Fibroblast of the conjunctiva (primary cell): ENCODE measurements around the gene NFIX.

ENCODE experiments used
- DNase-seq: peaks from one replicate; pipeline ENCODE4 v3.0.0-alpha.2; 2010; ENCODE audit warnings: low read depth

The NFIX gene

DNA sequence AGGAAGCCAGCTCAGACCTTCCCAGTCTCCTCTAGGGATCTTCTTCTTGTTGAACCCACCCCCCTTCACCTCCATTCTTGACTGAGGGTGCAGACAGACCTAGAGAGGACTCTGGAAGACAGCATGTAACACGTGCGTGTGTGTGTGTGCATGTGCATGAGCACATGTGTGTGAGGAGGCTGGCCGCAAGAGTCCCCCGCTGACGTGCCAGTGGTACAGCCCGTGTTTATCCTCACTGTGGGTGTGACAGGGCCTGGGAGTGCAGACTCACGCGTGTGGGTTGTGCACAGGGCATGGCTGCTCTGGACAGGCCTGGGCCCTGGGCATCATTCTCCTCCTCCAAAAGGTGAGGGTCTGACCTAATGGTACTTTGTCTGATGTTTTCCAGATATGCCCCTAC is 81.0 kb downstream of the NFIX start:
- DNase-seq, result no peak

DNA sequence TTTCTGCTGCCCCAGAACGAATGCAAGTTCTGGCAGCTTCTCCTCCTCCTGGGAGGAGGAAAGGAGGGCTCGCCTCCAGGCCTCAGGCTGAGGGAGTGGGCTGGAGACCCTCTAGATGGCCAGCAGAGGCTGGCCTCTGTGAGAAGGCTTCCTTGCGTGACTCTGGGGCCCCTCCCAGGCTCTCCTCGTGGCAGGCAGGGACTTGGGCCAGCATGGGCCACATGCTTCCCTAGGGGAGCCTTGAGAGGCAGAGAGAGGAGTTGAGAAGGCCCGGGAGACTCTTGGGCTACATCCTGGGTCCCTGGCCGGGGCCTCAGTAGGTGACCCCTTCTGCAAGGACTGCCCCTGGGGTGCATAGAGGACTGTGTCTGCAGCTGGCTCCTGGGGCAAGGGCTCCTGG is 81.5 kb downstream of the NFIX start:
- no peak for DNase-seq

DNA sequence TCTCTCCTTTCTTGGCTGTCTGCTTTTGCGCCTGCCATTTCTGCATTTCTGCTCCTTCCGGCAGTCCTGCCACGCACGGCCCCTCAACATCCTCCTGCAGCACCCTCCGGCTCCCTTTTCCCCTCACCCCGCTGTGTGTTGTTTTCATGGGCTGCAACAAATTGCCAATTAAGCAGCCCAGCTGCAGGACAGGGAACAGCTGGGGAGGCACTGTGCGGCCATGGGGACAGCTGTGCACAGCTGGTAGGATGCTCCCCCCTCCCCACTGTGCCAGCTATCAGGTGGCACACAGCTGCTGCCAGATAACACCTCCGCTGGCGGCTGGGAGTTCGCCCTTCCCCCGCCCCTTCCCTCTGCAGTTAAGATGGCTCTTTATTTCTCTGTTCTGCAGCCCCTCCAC is 82.0 kb downstream of the NFIX start:
- no peak for DNase-seq

DNA sequence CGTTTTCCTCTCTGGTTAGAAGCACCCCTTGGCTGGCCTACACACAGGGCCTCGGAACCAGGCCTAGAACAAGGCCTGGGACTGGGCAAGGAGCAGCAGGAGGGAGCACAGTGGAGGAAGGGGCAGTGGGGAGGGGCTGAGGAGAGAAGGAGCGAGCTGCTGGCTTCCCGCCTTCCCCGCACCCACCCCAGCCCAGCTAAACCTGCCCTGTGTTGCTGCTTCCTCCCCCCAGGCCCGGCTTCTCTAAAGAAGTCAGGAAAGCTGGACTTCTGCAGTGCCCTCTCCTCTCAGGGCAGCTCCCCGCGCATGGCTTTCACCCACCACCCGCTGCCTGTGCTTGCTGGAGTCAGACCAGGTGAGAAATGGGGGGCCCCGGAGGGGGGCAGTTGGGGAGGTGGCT is 83.1 kb downstream of the NFIX start:
- DNase-seq, result no peak

DNA sequence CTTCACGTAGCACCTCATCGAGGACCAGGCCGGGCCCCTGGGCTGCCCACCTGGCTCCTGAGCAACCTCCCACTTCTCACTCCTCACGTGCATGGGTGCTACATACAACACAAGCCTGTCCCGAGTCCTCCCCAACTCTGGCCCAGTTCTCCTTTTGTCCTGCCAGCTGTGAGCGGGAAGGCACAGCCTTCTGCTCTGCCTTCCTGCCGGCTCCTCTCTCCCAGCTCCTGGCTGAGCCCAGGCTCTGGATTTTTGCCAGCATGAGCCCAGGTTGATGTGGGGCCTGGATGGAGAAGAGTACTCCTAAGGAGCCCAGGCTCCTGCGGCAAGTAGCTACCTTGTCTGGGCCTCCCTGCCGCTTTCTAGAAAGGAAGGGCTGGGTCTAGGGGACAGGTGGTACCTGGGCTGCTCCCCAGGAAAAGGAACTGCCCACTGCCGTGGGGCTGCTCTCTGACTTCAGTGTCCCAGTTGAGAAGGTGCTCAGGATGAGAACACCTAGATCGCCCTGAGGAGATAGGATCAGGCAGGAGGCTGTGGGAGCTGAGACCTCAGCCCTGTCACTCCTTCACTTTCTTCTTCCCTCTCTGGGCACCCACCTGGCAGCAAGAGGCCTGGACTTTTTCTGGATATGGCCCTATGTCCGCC is 83.7 kb downstream of the NFIX start:
- no peak for DNase-seq

DNA sequence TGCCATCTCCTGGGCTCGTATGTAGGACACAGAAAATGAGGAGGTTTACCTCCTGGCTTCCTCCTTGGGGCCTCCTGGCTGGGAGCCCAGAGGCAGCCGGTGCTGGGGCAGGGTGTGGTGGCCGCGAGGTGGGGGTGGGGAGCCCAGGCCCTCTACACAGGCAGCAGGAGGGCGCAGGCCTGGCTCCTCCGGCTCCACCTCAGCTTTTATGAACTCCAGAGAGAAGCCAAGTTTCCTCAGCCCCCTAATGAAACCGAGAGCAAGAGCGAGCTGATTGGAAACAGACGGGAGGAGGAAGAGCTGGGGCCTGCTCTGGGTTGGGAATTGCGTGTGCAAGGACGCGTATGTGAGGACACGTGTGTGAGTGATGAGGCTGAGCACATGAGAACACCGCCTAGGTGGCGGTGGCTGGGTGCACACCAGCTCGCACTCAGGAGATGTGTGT is 84.3 kb downstream of the NFIX start:
- DNase-seq, result peak; percentile 90

DNA sequence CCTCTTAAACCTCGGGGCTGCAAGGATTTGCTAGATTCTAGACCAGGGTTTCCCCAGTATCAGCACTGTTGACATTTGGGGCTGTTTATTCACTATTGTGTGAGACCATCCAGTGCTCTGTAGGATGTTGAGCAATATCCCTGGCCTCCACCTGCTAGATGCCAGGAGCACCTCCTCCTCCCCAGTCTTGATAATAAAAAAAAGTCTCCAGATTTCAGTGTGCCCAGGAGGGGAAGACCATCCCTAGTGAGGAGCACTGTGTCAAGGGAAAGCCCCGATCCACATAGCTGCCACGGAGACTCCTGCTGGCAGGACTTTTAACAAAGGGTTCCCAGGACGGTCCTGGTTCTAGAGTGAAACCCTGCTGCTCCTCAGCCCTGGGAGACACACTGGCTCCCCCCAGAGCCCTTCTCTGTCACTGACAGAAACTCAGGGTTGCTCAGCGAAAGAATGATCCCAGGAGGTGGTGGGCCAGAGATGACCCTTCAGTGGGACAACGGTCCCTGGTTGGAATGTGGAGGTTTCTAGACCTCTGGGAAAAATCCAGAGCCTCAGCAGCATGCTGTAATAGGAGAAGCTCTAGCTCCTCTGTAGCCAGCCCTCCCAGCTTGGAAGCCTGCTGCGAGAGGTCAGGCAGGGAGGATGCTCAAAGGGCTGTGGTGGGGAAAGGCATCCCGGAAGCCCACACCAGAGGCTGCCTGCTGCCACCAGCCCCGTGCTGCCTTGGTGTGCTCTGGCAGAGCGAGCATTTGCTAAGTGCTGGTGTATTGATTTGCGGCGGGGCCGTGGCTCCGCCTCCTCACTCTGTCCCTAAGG is 87.1 kb downstream of the NFIX start:
- DNase-seq, result no peak

DNA sequence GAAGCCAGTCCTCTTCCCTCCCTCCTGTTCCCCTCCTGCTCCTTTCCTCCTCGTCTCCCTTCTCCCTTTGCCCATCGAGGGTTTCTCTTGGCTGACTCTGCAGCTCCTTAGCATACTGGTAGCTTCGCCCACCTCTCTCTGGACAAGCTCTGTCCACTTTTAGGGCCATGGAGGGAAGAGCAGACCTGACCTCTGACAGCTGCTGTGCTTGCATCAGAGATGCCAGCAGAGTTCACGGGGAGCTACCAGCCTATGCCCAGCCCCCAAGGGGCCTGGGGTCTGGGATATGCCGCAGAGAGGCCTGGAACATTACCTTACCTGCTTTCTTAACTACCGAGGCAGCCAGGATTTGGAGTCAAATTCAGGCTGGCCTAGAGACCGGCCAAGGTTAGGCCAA is 87.7 kb downstream of the NFIX start:
- no peak for DNase-seq

DNA sequence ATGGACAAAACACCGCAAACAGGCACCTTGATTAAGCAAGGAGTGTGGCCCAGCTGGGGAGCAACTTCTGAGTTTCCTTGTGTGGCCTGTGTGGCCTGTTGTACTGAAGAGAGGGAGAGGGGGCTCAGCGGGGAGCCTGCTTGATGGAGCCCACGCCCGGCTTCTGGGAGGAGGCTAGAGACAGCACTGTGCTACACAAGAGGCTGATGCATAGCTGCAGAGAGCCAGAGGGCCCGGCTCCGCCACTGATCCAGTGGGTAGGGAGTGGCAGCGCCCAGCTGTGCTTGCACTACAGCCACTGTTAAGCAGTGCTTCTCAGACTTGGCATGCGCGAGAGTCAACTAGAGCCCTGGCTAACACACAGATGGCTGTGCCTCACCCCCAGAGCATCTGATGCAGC is 88.4 kb downstream of the NFIX start:
- no peak for DNase-seq

DNA sequence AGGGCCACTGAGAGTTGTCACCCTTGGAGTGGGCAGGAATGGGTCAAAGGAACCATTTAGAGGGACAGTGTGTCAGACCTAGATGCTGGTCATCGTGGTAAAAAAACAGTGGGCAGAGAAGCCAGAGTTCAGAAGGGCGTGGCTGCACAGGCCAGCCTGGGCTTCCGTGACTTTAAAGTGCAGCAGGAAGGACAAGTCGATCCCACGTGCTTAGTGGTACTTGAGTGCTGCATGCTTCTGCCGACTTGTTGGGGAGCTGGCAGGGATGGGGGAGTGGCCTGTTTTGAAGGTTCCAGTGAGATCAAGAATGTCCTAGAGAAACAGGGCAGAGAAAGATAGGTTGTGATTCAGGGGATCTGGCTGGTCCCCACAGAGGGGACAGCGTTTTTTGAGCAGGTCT is 90.4 kb downstream of the NFIX start:
- no peak for DNase-seq

DNA sequence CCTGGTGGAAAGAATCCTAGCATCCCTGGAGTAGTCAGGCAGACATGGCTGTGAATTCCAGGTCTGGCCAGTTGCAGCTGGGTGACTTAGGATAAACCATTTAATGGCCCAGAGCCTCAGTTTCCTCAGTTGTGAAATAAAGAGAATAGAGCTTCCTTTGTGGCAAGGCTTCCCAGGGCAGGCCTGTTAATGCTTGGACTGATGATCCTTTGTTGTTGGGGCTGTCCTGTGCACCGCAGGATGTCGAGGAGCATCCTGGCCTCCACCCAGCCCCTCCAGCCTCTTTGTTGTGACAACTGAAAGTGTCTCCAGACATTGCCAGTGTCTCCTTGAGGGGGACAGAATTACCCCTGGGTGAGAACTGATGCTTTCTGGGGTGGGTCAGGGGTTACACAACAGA is 91.1 kb downstream of the NFIX start:
- DNase-seq, result no peak

DNA sequence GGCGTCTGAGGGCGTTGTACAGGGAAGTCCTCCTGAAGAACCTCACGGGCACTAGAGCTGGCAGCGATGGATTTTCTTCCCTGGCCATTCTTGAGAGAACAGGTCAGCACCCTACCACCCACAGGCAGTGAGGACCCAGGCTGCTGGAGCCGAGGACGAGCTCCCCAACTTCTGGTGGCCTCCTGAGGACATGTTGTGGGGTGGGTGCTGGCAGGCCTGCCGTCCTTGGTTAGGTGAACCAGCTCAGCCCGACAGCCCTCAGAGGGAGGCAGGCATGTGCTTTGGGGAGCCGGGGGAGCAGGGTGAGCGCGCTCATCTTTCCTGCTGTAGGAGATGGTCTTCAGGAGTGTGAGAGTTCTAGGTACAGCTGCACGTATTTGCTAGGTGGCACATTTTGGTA is 92.0 kb downstream of the NFIX start:
- no peak for DNase-seq

DNA sequence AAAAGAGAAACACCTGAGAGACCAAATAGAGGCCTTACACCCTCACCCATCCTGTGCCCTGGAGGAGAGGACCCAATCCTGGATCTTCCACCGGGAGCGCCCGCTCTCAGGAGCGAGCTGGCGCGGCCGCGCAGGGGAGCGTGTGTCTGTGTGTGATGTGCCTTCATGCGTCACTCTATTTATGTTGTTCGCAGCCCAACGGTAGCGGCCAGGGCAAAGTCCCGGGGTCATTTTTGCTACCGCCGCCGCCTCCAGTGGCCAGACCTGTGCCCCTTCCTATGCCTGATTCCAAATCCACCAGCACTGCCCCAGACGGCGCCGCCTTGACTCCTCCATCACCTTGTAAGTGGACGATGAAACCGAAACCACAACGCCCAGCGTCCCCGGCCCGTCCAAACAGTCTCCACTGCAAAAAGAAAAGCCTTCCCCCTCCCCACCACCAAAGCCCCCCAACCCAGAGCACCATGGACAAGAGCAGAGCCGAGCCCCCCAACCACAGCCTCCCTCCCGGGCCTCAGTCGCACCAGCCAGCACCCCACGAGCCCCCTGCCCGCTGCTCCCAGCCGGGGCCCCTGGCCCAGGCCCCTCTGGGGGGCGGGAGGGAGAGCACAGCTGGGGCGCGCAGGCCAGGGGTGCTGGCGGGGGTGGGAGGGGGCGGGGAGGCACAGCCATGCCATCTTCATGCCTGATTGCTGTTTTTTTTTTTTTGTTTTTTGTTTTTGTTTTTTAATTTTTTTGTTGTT is 92.7 kb downstream of the NFIX start:
- no peak for DNase-seq

DNA sequence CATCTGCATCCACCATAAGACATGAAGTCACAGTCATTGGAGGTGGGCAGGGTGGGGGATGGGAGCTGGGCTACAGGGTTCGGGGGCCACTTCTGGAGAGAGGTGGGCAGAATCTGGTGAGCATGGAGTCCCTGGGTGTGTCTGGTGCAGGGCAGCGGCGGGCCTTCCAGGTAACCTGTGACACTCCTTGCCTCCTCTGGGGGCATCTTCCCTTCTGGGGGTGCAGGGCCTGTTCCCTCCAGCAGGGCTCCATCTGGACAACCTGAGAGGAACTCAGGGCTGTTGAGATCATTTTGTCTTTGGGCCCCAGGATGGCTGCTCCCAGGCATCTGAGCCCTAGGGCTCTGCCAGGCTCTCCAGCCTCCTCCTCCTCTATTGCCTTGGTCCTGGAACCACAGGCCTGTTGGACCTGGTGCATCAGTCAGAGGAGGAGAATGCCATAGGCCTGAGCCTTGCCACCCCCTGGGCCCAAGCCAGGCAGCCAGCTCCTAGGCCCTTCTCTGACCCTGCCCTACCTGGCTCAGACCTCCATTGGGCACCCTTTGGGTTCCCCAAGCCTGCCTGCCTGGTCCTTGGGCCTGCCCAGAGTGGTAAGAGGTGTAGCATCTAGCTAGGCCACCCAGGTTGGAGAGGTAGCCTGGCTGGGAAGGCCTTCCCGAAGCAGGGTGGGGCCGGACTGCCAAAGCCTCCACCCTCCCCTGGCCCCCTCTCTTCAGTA is 94.0 kb downstream of the NFIX start:
- DNase-seq, result no peak

DNA sequence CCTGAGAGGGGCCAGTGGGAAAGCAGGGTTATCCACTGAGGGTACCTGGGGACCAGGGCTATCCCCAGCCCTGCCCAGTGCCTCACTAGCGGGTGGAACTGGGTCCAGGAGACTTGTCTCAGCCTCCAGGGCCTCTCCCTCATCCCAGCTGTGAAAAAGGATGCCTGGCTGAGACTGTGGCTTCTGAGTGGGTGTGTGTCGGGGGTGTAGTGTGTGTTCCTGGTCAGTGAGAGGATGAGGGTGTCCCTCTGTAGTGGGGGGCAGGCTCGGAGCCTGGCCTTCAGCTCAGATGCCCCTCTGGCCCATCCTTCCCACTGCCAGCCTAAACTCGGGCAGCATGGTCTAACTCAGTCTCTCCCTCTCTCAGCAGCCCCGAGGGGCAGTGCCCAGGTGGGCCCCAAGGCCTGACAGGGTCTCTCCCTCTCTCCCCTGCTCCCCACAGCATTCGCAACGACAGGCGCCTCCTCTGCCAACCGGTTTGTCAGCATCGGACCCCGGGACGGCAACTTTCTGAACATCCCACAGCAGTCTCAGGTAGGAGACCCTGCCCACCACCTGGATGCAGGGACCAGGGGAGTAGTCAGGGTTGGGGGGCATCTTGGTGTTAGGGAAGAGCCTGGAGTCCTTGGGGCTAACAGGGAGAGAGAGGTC is 94.7 kb downstream of the NFIX start:
- DNase-seq, result no peak

DNA sequence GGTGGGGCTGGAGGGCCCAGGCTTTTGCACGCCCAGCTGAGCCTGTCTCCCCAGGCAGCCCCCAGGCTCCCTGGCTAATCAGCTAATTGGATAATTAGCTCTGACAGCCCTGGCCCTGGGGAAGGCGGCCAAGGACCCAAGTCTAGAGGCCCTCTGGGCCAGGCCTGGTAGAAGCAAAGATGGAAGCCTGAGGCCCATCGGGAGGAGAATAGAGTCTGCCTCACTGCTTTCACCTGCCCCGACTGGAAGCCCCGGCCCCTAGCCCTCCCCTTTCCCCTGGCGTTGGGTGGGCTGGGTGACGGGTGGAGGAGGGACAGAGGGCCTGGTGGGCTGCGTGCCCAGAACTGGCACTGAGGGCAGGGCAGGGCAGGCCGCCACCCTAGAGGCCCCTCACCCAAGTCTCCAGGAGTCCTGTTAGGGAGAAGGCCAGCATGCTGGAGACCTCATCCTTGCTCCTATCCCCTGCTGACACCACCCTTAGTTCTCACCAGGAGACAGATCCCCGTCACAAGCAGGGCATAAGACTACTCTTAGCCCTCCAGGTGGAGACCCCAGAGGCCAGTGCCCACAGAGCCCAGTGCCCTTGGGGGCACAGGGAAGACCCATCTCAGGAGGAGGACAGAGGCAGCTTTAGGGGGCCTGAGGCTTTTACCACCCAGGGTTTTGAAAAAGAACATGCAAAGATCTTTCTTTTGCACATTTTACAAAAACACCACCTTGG is 95.4 kb downstream of the NFIX start:
- no peak for DNase-seq

DNA sequence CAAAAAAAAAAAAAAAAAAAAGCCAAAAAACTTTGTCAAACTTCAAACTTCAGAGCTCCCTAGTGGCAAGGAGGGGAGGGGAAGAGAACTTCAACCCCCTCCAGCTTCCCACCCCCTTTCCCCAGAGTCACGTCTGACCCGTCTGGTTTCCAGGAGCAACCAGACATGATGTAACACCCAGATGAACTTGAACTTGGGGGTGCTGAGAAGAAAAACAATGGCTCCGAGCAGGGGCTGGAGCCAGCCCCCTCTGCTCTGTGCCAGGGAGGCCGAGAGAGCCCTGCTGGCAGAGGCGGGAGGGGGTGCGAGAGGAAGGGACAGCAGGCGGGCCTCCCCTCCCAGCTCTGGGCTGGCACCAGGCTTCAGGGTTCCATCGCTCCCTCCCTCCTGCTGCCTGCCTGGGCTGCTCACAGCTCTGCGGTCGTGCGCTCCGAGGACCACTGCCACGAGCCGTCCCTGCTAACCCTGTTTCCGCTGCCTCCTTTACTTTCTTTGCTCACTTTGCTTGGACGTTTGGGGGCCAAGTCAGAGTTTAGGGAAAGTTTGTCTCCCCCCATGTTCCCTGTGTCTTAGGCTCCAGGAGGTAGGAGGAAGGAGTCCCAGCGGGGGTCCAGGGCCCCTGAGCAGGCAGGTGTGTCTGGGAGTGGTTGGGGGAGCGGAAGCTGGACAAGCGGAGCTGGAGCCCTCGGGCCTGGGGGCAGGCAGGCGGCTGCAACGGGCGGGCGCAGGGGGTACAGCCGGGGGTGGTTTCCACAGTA is 96.3 kb downstream of the NFIX start:
- DNase-seq, result peak; percentile 87

DNA sequence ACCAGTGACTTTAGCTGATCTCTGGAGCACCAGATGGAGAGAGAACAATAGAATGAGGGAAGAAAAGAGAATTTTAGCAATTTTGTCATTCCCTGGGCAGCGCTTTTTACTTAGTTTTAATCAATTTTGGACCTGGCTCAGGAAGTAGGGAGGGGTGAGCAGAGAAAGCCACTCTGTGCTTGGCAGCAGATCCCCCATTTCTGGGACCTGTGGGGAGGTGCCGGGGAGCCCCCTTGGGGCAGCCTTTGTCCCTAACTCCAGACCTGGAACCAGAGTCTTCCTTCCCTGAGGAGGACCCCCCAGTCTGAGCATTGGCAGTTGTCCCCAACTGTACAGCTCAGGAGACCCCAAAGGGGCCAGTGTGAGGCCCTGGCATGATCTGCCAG is 96.9 kb downstream of the NFIX start:
- no peak for DNase-seq

DNA sequence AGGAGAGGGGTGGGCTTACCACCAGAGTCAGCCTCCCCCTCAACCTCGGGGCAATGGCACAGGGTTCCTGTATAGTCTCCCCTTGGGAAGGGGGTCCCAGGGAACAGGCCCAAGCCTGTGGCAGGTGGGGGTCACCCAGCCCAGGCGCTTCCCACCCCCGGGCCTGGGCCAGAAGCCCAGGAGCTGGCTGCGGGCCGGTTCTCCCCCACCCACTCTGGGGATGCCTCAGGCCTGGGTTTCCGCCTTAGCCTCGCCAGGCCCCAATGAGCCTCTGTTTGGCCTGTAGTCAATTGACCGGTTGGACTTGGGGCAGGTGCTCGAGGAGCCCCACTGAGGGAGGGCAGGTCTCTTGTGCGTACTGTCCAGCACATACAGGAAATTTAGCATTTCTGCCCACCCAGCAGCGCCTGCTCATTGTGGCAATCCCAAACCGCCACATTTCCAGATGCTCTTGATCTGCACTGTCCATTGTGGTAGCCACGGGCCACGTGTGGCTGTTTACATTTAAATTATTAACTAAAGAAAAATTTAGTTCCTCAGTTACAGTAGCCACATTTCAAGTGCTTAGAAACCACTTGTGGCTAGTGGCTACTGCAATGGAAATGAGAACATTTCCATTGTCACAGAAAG is 97.4 kb downstream of the NFIX start:
- DNase-seq, result no peak
